ENCODE data around the gene CEBPZOS. TPM values are rescaled to one million over a fixed set of nuclear protein-coding genes. Genes with fewer than 3 reads are reported as not detected.

The CEBPZOS gene
- total RNA-seq, 1 donor from 2014 or later: not detected

DNA sequence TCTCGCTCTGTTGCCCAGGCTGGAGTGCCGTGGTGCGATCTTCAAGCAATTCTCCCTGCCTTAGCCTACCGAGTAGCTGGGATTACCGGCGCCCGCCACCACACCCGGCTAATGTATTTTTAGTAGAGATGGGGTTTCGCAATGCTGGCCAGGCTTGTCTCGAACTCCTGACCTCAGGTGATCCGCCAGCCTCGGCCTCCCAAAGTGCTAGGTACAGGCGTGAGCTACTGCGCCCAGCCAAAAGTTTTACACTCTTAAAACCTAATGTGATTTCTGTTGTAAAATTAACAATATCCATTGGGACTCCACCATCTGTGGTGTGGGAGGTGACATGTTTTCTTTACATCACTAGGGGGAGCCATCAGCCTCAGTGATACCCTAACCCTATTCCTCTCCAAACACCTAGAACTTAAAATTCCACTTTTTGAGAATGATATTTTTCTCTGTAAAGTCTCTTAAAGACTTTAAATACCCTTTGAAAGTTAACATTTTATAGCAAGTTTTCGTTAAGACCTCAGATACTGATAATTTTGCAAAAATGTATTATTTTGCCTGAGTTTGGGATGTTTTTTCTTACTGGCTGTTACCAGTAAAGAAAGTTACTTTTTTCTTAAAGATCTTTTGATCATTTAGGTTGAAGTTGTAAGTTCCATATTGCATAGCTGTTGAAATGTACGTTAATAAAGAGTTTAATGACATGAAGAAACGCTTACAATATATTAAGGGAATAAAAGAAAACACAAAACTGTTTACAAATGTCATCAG lies 27.9 kb upstream of the CEBPZOS start:
- TF ChIP-seq, protein P1, sequence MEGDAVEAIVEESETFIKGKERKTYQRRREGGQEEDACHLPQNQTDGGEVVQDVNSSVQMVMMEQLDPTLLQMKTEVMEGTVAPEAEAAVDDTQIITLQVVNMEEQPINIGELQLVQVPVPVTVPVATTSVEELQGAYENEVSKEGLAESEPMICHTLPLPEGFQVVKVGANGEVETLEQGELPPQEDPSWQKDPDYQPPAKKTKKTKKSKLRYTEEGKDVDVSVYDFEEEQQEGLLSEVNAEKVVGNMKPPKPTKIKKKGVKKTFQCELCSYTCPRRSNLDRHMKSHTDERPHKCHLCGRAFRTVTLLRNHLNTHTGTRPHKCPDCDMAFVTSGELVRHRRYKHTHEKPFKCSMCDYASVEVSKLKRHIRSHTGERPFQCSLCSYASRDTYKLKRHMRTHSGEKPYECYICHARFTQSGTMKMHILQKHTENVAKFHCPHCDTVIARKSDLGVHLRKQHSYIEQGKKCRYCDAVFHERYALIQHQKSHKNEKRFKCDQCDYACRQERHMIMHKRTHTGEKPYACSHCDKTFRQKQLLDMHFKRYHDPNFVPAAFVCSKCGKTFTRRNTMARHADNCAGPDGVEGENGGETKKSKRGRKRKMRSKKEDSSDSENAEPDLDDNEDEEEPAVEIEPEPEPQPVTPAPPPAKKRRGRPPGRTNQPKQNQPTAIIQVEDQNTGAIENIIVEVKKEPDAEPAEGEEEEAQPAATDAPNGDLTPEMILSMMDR (IDR thresholded peaks at IDR 0.05): peak; percentile 74
- Mint-ChIP-seq H3K4me3 (ENCODE audit: unreplicated experiment) (no peak overlapping the region), H3K27me3 (ENCODE audit: unreplicated experiment) (no peaks in the 10 kb centered on the region), H3K27ac (ENCODE audit: unreplicated experiment) (no peak overlapping the region), H3K36me3 (ENCODE audit: unreplicated experiment) (peaks cover 6% of the 10 kb centered on the region), H3K4me1 (ENCODE audit: unreplicated experiment) (peaks cover 7% of the 10 kb centered on the region), H3K9me3 (ENCODE audit: unreplicated experiment) (peaks cover 7% of the 10 kb centered on the region)
- no peak for DNase-seq (ENCODE audit: extremely low spot score, unreplicated experiment)

DNA sequence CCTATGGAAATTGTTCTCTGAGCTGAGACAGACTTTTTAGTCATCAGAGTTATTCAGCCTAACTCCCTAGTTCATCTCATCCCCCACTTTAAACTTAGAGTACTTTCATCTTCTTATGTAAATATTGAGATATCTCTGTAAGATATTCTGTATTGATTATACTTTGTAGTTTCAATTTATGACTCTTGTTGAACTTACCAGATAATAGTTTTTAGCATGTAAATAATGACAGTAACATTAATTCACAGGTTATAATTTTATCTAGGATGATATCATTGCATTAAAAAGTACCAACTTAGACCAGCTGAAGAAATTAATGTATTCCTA lies 24.7 kb upstream of the CEBPZOS start:
- H3K27ac Mint-ChIP-seq (ENCODE audit: unreplicated experiment): no peak overlapping the region
- H3K36me3 Mint-ChIP-seq (ENCODE audit: unreplicated experiment): no peaks in the 10 kb centered on the region
- H3K4me3 Mint-ChIP-seq (ENCODE audit: unreplicated experiment): no peak overlapping the region
- TF ChIP-seq, protein P1 (IDR thresholded peaks at IDR 0.05): no peak
- H3K9me3 Mint-ChIP-seq (ENCODE audit: unreplicated experiment): no peaks in the 10 kb centered on the region
- DNase-seq (ENCODE audit: extremely low spot score, unreplicated experiment): no peak
- no peaks in the 10 kb centered on the region for H3K27me3 Mint-ChIP-seq (ENCODE audit: unreplicated experiment)
- H3K4me1 Mint-ChIP-seq (ENCODE audit: unreplicated experiment): peaks cover 7% of the 10 kb centered on the region

DNA sequence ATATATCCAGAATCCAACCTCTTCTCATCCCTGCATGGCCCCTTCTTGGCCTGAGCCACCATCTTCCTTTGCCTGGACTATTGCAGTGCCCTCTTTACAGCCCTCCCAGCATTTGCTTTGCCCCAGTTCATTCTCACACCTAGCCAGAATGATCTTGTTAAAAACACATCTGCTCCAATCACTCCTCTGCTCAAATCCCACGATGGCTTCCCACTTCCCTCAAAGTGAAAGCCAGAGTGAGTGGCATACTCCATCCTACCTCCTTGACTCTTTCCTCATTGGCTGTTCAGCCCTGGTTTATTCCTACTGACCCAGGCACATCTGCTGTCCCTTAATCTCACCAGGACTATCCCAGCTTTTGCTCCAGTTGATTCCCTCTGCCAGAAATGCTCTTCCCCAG lies 22.6 kb upstream of the CEBPZOS start:
- Mint-ChIP-seq H3K27me3 (ENCODE audit: unreplicated experiment) (no peaks in the 10 kb centered on the region), H3K36me3 (ENCODE audit: unreplicated experiment) (no peaks in the 10 kb centered on the region), H3K27ac (ENCODE audit: unreplicated experiment) (no peak overlapping the region), H3K9me3 (ENCODE audit: unreplicated experiment) (no peaks in the 10 kb centered on the region), H3K4me1 (ENCODE audit: unreplicated experiment) (no peaks in the 10 kb centered on the region), H3K4me3 (ENCODE audit: unreplicated experiment) (no peak overlapping the region)
- TF ChIP-seq, protein P1 (IDR thresholded peaks at IDR 0.05): no peak
- DNase-seq (ENCODE audit: extremely low spot score, unreplicated experiment): peak; percentile 36

DNA sequence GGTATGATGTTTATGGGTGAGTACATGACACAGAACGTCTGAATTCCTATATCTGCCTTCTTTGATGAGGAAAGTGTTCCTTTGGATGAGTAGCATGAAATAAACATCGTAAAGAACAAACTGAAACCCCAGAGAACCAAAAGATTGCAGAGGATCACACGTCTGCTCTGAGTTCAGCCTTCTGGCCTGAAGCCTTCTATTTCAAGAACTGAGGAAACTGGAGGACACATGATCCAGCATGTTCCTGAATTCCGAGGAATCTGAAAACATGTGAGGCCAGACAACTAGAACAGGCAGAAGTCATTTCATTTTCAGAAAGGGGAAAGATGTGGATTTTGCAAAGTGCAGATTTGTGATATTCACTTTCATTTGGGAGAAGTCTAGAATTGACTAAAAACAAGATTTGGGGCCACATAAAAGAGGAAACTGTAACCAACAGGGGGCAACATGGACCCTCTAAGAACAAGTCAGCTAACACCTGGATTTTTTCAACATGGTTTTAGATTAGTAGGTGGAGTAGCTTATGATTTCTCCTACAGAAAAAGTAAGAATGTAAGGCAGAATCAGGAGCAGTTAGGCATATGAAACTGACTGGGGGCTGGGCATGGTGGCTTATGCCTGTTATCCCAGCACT lies 16.2 kb upstream of the CEBPZOS start:
- DNase-seq (ENCODE audit: extremely low spot score, unreplicated experiment): no peak
- no peak overlapping the region for H3K27ac Mint-ChIP-seq (ENCODE audit: unreplicated experiment)
- H3K4me3 Mint-ChIP-seq (ENCODE audit: unreplicated experiment): no peak overlapping the region
- no peaks in the 10 kb centered on the region for H3K36me3 Mint-ChIP-seq (ENCODE audit: unreplicated experiment)
- TF ChIP-seq, protein P1 (IDR thresholded peaks at IDR 0.05): no peak
- no peaks in the 10 kb centered on the region for H3K9me3 Mint-ChIP-seq (ENCODE audit: unreplicated experiment)
- H3K27me3 Mint-ChIP-seq (ENCODE audit: unreplicated experiment): peaks cover 14% of the 10 kb centered on the region
- H3K4me1 Mint-ChIP-seq (ENCODE audit: unreplicated experiment): no peaks in the 10 kb centered on the region

DNA sequence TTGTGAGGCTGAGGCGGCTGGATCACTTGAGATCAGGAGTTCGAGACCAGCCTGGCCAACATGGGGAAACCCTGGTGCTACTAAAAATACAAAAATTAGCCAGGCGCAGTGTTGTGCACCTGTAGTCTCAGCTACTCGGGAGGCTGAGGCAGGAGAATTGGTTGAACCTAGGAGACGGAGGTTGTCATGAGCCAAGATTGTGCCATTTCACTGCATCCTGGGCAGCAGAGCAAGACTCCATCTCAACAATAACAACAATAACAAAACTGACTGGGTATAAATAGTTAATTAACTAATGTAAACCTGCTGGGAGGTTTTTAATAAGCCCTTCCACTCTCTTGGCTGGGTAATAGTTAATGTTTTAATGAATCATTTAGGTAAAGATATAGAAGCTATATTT lies 15.7 kb upstream of the CEBPZOS start:
- H3K9me3 Mint-ChIP-seq (ENCODE audit: unreplicated experiment): no peaks in the 10 kb centered on the region
- DNase-seq (ENCODE audit: extremely low spot score, unreplicated experiment): no peak
- TF ChIP-seq, protein P1 (IDR thresholded peaks at IDR 0.05): no peak
- no peak overlapping the region for H3K4me3 Mint-ChIP-seq (ENCODE audit: unreplicated experiment)
- H3K36me3 Mint-ChIP-seq (ENCODE audit: unreplicated experiment): no peaks in the 10 kb centered on the region
- peaks cover 14% of the 10 kb centered on the region for H3K27me3 Mint-ChIP-seq (ENCODE audit: unreplicated experiment)
- no peak overlapping the region for H3K27ac Mint-ChIP-seq (ENCODE audit: unreplicated experiment)
- H3K4me1 Mint-ChIP-seq (ENCODE audit: unreplicated experiment): no peaks in the 10 kb centered on the region
